ENCODE measurements around the gene ACACA. TPM values are rescaled to one million over a fixed set of nuclear protein-coding genes. Genes with fewer than 3 reads are reported as not detected.

ACACA gene
- total RNA-seq, 4 donors from 2014 or later: 30.6 to 102 (median 50.5) TPM

DNA sequence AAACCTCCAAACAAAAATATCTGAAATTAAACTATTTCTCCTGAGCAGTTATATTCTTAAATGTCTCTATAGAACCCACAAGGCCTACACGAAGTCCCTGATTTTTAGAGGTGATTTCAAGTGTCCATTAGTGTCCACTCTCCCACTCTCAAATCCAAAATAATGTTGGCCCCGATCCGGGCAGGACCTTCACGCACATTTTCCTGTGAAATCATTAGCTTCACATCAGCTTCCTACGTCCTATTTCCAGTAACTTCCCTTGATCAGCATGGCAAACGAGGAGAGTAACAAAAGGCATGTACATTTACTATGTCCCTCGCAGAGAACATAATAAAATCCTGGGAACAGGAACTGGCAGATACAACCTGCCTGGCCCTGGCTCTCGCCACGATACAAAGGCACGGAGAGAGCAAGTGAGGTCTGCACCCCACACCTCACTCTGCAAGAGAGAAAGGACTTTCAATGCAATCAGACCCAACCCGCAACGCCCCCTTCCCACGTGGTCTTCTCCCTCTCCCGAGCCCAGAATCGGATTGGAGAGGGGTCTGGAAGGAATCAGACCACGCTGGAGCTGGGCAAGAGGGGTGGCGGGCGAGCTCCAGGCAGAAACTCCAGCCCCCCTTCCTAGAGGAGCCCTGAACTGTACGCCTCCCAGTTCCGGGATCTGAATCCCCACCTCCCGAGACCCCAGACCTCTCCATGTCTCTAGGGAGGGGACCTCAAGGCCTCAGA lies 48.4 kb downstream of the ACACA start:
- TF ChIP-seq, protein P1, sequence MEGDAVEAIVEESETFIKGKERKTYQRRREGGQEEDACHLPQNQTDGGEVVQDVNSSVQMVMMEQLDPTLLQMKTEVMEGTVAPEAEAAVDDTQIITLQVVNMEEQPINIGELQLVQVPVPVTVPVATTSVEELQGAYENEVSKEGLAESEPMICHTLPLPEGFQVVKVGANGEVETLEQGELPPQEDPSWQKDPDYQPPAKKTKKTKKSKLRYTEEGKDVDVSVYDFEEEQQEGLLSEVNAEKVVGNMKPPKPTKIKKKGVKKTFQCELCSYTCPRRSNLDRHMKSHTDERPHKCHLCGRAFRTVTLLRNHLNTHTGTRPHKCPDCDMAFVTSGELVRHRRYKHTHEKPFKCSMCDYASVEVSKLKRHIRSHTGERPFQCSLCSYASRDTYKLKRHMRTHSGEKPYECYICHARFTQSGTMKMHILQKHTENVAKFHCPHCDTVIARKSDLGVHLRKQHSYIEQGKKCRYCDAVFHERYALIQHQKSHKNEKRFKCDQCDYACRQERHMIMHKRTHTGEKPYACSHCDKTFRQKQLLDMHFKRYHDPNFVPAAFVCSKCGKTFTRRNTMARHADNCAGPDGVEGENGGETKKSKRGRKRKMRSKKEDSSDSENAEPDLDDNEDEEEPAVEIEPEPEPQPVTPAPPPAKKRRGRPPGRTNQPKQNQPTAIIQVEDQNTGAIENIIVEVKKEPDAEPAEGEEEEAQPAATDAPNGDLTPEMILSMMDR (IDR thresholded peaks at IDR 0.05; ENCODE audit: low read depth): no peak

- TF ChIP-seq, protein P1 (IDR thresholded peaks at IDR 0.05; ENCODE audit: low read depth): no peak
These were observed 62.1 kb downstream of the ACACA start for GRCh38 chr17:37344519-37344918.

- TF ChIP-seq, protein P1 (IDR thresholded peaks at IDR 0.05; ENCODE audit: low read depth): no peak
These were observed 64.0 kb downstream of the ACACA start for GRCh38 chr17:37342589-37342988.

- TF ChIP-seq, protein P1 (IDR thresholded peaks at IDR 0.05; ENCODE audit: low read depth): no peak
These were observed 65.8 kb downstream of the ACACA start for GRCh38 chr17:37340804-37341203.

GRCh38 chr17:37339321-37339720 lies 67.3 kb downstream of the ACACA start:
- TF ChIP-seq, protein P1 (IDR thresholded peaks at IDR 0.05; ENCODE audit: low read depth): no peak

DNA sequence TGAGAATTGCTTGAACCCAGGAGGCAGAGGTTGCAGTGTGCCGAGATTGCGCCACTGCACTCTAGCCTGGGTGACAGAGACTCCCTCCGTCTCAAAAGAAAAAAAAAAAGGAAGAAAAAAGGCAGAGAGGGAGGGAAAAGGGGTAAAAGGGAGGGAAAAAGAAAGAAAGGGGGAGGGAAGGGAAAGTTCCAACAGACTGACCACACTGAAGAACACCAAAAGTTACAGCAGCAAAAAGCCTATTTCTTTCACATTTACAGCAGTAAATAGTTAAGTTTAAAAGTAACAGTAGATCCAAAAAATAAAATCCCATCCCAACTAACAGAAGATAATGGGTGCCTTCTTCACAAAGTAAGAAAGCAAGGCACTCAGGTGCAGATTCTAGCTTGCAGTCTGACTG lies 67.8 kb downstream of the ACACA start:
- TF ChIP-seq, protein P1 (IDR thresholded peaks at IDR 0.05; ENCODE audit: low read depth): no peak

DNA sequence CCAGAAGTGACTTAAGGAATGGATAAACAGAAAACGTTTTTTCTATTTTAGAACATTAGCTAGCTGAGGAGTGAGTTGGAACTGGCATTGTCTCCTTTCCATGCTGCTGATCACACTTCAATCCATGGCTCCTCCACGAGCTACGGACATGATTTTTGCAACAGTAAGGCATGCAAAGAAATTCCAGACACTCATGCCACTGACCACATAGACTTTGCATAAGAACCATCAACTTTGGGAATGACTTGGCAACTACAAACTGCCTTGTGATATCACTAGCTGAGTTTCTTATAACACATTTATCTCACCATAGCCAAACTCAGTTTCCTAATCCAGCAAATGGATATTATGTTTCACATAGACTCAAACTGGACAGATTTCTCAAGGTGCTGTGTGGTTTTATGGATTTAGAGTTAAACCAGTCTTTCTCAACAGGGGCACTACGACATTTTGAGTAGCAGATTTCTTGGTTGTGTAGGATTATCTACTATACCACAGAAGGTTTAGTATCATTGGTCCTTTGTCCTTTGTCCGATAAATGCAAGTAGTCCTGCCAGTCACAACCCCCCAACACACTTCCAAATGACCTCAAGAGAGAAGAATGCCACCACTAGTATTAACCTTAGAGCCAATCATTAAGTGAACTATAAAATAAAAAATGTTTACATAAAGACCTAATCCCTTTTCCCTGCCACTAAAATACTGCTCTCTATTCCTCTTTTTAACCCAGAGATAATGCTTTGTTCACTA lies 79.1 kb downstream of the ACACA start:
- TF ChIP-seq, protein P1 (IDR thresholded peaks at IDR 0.05; ENCODE audit: low read depth): no peak

Data from subcutaneous adipose tissue (tissue), 4 donors.